Subcutaneous adipose tissue (tissue), 4 donors: ENCODE data around the gene DUS3L. TPM values are rescaled to one million over a fixed set of nuclear protein-coding genes. Genes with fewer than 3 reads are reported as not detected.

Experiments used
- total RNA-seq, 4 donors: library from RNA; depleted of rRNA; stranded (reverse); fragments of >200 nt; gene quantifications; one replicate each; pipeline ENCODE4 v1.1.0, GENCODE V29; 2016
- TF ChIP-seq, protein P1 (sequence below): fragments of 450-650 bp; IDR thresholded peaks from one replicate; pipeline ENCODE4 v1.5.1; 2016; ENCODE audit warnings: low read depth, mild to moderate bottlenecking, control low read depth, antibody characterized with exemption, moderate library complexity

Gene DUS3L
- total RNA-seq, 4 donors from 2014 or later, result 19.4 to 25.1 (median 23.8) TPM

DNA sequence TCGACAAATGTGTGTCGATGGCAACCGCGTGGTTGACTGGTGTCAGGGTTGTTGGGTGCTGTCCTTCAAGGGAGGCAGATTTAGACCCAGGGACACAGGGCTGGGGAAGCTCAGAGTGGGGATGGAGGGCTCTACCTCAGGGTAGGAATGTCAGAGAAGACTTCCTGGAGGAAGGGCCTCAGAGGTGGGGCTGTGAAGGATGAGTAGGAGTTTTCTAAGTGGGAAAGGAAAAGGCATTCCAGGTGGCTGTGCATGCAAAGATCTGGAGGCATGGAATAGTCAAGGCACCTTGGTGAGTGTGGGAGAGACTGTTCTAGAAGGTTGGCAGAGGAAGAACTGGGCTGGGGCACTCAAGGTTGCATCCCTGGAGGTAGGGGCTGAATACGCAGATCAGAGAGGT is 15.9 kb upstream of the DUS3L start:
- TF ChIP-seq, protein P1, sequence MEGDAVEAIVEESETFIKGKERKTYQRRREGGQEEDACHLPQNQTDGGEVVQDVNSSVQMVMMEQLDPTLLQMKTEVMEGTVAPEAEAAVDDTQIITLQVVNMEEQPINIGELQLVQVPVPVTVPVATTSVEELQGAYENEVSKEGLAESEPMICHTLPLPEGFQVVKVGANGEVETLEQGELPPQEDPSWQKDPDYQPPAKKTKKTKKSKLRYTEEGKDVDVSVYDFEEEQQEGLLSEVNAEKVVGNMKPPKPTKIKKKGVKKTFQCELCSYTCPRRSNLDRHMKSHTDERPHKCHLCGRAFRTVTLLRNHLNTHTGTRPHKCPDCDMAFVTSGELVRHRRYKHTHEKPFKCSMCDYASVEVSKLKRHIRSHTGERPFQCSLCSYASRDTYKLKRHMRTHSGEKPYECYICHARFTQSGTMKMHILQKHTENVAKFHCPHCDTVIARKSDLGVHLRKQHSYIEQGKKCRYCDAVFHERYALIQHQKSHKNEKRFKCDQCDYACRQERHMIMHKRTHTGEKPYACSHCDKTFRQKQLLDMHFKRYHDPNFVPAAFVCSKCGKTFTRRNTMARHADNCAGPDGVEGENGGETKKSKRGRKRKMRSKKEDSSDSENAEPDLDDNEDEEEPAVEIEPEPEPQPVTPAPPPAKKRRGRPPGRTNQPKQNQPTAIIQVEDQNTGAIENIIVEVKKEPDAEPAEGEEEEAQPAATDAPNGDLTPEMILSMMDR, result no peak

DNA sequence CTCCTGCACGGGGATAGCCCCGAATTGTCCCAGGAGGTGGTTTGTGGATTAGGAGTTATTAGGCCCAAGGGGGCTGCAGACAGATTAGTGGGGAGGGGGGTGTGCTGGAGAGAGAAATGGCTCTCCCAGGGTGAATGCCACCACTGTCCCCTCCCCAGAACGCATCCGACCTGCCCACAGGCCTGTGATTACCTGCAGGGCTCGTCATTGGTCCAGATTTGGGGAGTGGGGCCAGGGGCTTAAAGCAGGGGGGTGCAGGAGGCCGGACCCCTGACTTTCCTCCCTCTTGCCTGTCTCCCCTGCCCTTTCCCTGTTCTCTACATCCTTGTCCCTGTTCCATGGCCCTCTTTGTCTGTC is 15.1 kb upstream of the DUS3L start:
- TF ChIP-seq, protein P1, result no peak

DNA sequence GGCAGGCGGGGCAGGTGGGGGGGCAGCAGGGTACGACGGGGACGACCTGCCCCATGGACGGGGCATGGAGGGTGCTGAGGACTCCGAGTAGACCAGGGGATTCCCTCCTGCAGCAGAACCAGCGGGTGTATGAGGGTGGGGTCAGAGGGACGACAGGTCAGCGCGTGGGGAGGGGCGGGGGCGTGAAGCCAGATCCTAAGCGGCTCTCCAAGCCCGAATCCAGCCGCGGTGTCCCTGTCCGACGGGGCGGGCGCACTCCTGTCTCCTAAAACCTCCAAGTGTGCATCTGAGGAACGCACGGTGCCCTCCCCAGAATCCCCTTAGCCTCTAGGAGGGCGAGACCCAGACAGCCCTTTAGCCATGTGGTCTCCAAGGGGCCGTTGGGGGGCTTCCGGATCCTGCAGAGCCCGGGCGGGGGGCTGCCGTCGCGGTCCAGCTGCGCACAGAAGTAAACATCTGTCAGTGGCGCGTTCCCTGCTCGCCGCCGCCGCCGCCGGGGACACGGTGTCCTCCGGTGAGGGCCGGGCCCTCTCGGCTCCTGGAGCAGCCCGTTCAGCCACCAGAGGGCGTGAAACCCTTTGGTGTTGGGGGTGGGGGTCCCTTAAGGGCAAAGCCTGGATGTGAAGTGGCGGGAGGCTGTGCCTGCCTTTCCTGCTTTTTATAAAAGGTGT is 14.6 kb upstream of the DUS3L start:
- TF ChIP-seq, protein P1, result no peak

DNA sequence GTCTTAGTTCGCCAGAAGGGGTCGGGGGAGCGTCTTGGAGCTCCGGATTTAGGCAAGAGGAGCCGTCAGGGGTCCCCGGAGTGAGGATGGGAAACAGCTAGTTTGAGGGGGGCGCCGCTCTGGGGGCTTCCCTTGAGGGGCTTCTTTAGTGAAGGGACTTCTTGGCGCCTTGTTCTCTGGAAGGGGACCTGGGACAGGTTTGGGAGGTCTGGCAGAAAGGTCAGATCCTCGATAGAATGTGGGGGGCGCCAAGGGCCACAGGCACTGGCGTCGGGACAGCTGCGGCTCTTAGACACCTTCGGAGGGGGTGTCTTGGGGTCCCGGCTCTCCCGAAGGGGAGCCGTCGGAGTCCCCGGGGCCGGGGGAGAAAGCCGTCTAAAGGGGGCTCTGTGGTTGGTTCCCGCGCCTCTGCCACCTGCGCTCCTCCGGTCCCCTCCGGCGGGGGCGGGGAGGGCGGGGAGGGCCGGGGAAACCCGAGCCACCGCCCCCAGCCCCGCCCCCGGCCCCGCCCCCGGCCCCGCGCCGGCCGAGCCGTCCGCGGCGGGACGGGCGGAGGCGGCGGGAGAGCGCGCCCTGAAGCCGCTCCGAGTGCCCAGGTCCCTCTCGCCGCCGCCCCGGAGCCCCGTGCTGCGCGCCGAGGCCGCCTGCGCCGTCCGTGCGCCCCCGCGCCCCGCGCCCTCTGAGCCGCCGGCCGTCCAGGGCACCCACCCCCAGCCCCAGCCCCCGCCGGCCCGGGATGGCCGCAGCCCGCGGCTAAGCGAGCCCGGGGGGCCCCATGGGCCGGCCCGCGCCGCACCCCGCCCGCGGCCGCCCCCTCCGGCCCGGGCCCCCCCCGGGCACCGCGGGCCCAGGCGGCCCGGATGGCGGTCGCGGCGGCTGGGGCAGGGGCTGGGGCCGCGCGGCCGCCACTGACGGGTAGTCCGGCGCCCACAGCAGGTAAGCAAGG is 13.8 kb upstream of the DUS3L start, which contains the start of gene NRTN:
Gene NRTN, plus strand, starts transcription at position 552 of the 946 bp plus-strand sequence. CDS start 19,099 bp downstream, outside the sequence.
- TF ChIP-seq, protein P1, result no peak

DNA sequence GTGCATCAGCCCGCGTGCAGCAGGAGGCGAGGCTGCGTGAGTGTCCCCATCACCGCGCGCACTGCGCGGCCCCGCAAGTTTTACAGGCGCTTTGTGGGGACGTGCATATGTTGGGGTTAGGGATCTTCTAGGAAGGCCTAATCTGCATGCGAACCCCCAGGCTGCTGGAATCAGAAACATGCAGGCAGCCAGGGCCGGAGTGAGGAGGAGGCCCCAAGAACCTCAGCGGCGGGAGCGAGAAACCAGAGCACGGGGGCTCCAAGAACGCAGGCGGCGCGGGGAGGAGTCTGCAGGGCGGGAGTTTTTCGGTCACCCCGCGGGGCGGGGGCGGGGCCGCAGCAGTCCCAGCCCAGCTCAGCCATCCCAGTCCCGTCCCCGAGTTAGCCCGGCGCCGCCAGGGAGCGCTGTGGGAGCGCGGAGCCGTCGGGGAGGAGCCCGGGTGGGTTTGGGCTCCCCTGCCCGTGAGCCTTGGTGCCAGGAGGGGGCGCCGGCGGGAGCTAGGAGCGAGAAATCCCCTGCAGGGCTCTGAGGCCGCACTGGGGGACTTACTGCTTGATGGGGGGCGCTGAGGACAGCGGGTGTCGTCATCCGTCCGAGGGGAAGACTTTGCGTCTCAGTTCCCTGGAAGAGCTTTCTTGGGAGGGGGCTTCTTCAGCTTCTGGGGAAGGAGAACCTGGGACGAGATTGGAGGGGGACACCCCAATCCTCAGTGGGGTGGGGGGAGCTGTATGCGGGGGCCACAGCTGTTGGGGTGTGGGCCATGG is 13.0 kb upstream of the DUS3L start:
- TF ChIP-seq, protein P1, result no peak

DNA sequence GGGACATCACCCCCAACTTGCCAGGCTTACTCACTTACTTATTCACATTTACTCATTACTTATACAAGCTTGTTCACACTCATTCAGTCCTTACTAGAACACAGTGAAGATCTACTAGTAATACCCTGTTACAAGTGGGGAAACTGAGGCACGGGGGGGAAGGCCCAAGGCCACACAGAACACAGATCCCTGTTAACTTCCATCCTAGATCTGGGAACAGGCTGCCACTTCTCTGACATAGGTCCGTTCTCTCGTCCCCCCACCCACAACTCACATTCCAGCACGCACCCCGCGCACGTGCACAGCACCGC is 12.4 kb upstream of the DUS3L start:
- TF ChIP-seq, protein P1, result no peak
